SK-N-SH treated with all-trans-retinoic acid at 6 μM for 48 hours (cell line): Measurements from ENCODE around the gene MYO9B.

Experiments used
- ATAC-seq: fragments of 200-7000 bp; cut with Tn5 transposase; 3 replicates; pipeline ENCODE4 v1.9.1; 2020; ENCODE audit warnings: mild to moderate bottlenecking, moderate library complexity
- ARNTL ChIP-seq: fragments of 450-650 bp; formaldehyde crosslinking; IDR thresholded peaks from 2 replicates; pipeline ENCODE4 v1.5.0; 2020; ENCODE audit warnings: low read depth, mild to moderate bottlenecking, moderate library complexity, borderline replicate concordance
- BACH2 ChIP-seq: fragments of 250-450 bp; sonication (Bioruptor Pico); IDR thresholded peaks from 2 replicates; pipeline ENCODE4 v1.9.0; 2021; ENCODE audit warnings: mild to moderate bottlenecking, borderline replicate concordance
- CREB5 ChIP-seq: fragments of 250-450 bp; sonication (Bioruptor Pico); IDR thresholded peaks from 2 replicates; pipeline ENCODE4 v1.5.1; 2020; ENCODE audit warnings: low read depth, mild to moderate bottlenecking, moderate library complexity
- CSDC2 ChIP-seq: fragments of 250-450 bp; sonication (Bioruptor Pico); IDR thresholded peaks from 2 replicates; pipeline ENCODE4 v1.5.0; 2020; ENCODE audit warnings: mild to moderate bottlenecking, moderate library complexity
- GLIS3 ChIP-seq: fragments of 250-450 bp; sonication (Bioruptor Pico); IDR thresholded peaks from 2 replicates; pipeline ENCODE4 v1.5.0; 2020; ENCODE audit warnings: mild to moderate bottlenecking, moderate library complexity
- ISL1 ChIP-seq: fragments of 250-450 bp; sonication (Bioruptor Pico); IDR thresholded peaks from 2 replicates; pipeline ENCODE4 v2.1.2; 2022; ENCODE audit warnings: mild to moderate bottlenecking, moderate library complexity
- OSR1 ChIP-seq: fragments of 250-450 bp; sonication (Bioruptor Pico); IDR thresholded peaks from 2 replicates; pipeline ENCODE4 v1.8.0; 2022; ENCODE audit warnings: moderate library complexity, mild to moderate bottlenecking, inconsistent platforms
- PATZ1 ChIP-seq: fragments of 250-450 bp; sonication (Bioruptor Pico); IDR thresholded peaks from 2 replicates; pipeline ENCODE4 v1.8.0; 2020; ENCODE audit warnings: mild to moderate bottlenecking, moderate library complexity, borderline replicate concordance
- POU6F1 ChIP-seq: fragments of 250-450 bp; sonication (Bioruptor Pico); IDR thresholded peaks from 2 replicates; pipeline ENCODE4 v1.8.0; 2021; ENCODE audit warnings: low read depth, mild to moderate bottlenecking, moderate library complexity, borderline replicate concordance
- PPARA ChIP-seq: fragments of 250-450 bp; sonication (Bioruptor Pico); IDR thresholded peaks from 2 replicates; pipeline ENCODE4 v1.5.0; 2020; ENCODE audit warnings: mild to moderate bottlenecking, borderline replicate concordance
- RARB ChIP-seq: fragments of 250-450 bp; sonication (Bioruptor Pico); IDR thresholded peaks from 2 replicates; pipeline ENCODE4 v1.8.0; 2021; ENCODE audit warnings: mild to moderate bottlenecking, moderate library complexity
- SNAI2 ChIP-seq: fragments of 250-450 bp; sonication (Bioruptor Pico); IDR thresholded peaks from 2 replicates; pipeline ENCODE4 v1.5.0; 2020; ENCODE audit warnings: mild to moderate bottlenecking, moderate library complexity
- TCF4 ChIP-seq: fragments of 250-450 bp; sonication (Bioruptor Pico); IDR thresholded peaks from 2 replicates; pipeline ENCODE4 v1.8.0; 2021; ENCODE audit warnings: mild to moderate bottlenecking, moderate library complexity, borderline replicate concordance
- TOX ChIP-seq: fragments of 250-450 bp; sonication (Bioruptor Pico); IDR thresholded peaks from 2 replicates; pipeline ENCODE4 v1.8.0; 2021; ENCODE audit warnings: mild to moderate bottlenecking, moderate library complexity, borderline replicate concordance
- TSHZ2 ChIP-seq: fragments of 250-450 bp; sonication (Bioruptor Pico); IDR thresholded peaks from 2 replicates; pipeline ENCODE4 v1.5.0; 2020; ENCODE audit warnings: mild to moderate bottlenecking, moderate library complexity
- ZC3H10 ChIP-seq: fragments of 250-450 bp; sonication (Bioruptor Pico); IDR thresholded peaks from 2 replicates; pipeline ENCODE4 v1.5.1; 2021; ENCODE audit warnings: mild to moderate bottlenecking, moderate library complexity
- ZFP3 ChIP-seq: fragments of 250-450 bp; sonication (Bioruptor Pico); IDR thresholded peaks from 2 replicates; pipeline ENCODE4 v1.5.0; 2020; ENCODE audit warnings: mild to moderate bottlenecking, moderate library complexity
- ZFP30 ChIP-seq: fragments of 450-650 bp; formaldehyde crosslinking; IDR thresholded peaks from 2 replicates; pipeline ENCODE4 v1.5.0; 2022; ENCODE audit warnings: mild to moderate bottlenecking, moderate library complexity
- ZNF565 ChIP-seq: fragments of 450-650 bp; formaldehyde crosslinking; conservative IDR thresholded peaks from 2 replicates; pipeline ENCODE4 v1.5.0; 2020; ENCODE audit warnings: low read depth, mild to moderate bottlenecking, moderate library complexity
- ZNF70 ChIP-seq: fragments of 450-650 bp; formaldehyde crosslinking; IDR thresholded peaks from 2 replicates; pipeline ENCODE4 v1.5.0; 2020; ENCODE audit warnings: mild to moderate bottlenecking, moderate library complexity
- ZNF8 ChIP-seq: fragments of 450-650 bp; formaldehyde crosslinking; IDR thresholded peaks from 2 replicates; pipeline ENCODE4 v1.5.0; 2020; ENCODE audit warnings: mild to moderate bottlenecking, moderate library complexity

The MYO9B gene

GRCh38 chr19:17213334-17213733 lies 137.8 kb downstream of the MYO9B start (continued):
- no peak for TF ChIP-seq ARNTL (CRISPR knock-in tag)
- no peak for TF ChIP-seq CREB5 (CRISPR knock-in tag)
- TF ChIP-seq, all 23 proteins: peak for 0

- no peak for TF ChIP-seq RARB (CRISPR knock-in tag)
- no peak for TF ChIP-seq TSHZ2 (CRISPR knock-in tag)
- no peak for TF ChIP-seq ZNF70 (CRISPR knock-in tag)
- TF ChIP-seq ZFP3 (CRISPR knock-in tag), result no peak
- no peak for TF ChIP-seq ARNTL (CRISPR knock-in tag)
- TF ChIP-seq ZFP30 (CRISPR knock-in tag), result no peak
- no peak for TF ChIP-seq GLIS3 (CRISPR knock-in tag)
- TF ChIP-seq ZC3H10 (CRISPR knock-in tag), result no peak
- TF ChIP-seq TOX (CRISPR knock-in tag), result no peak
- no peak for TF ChIP-seq ISL1
- no peak for TF ChIP-seq CREB5 (CRISPR knock-in tag)
- TF ChIP-seq BACH2 (CRISPR knock-in tag), result no peak
- TF ChIP-seq ZNF8 (CRISPR knock-in tag), result no peak
- no peak for TF ChIP-seq CSDC2 (CRISPR knock-in tag)
- no peak for TF ChIP-seq ZNF565 (CRISPR knock-in tag)
- TF ChIP-seq POU6F1, result no peak
- no peak for TF ChIP-seq OSR1 (CRISPR knock-in tag)
- no peak for ATAC-seq
Observed at GRCh38 chr19:17214508-17215126, 139.0 kb downstream of the MYO9B start.

GRCh38 chr19:17215127-17215971 lies 139.8 kb downstream of the MYO9B start, which contains the start of gene USE1:
Gene USE1 (plus strand): TSS chr19:17215357. CDS start chr19:17215406, 49 bp downstream.
- peak; percentile 94 for ATAC-seq
- TF ChIP-seq GLIS3 (CRISPR knock-in tag), result no peak
- TF ChIP-seq BACH2 (CRISPR knock-in tag), result no peak
- TF ChIP-seq RARB (CRISPR knock-in tag), result peak; percentile 26; the same call in 1 of the 2 replicates
- peak; percentile 23; the same call in 1 of the 2 replicates for TF ChIP-seq TSHZ2 (CRISPR knock-in tag)
- no peak for TF ChIP-seq SNAI2 (CRISPR knock-in tag)
- TF ChIP-seq ARNTL (CRISPR knock-in tag), result no peak
- TF ChIP-seq PPARA (CRISPR knock-in tag), result 0 out of 2 replicates have a peak, but pooled peaks have one; percentile 29
- 0 out of 2 replicates have a peak, but pooled peaks have one; percentile 26 for TF ChIP-seq ZNF565 (CRISPR knock-in tag)
- TF ChIP-seq ZNF70 (CRISPR knock-in tag), result peak; percentile 26; the same call in 1 of the 2 replicates
- TF ChIP-seq ZC3H10 (CRISPR knock-in tag), result 0 out of 2 replicates have a peak, but pooled peaks have one; percentile 7
- TF ChIP-seq PATZ1 (CRISPR knock-in tag), result 0 out of 2 replicates have a peak, but pooled peaks have one; percentile 47
- TF ChIP-seq ZFP3 (CRISPR knock-in tag), result 0 out of 2 replicates have a peak, but pooled peaks have one; percentile 12
- no peak for TF ChIP-seq ISL1
- no peak for TF ChIP-seq TCF4 (CRISPR knock-in tag)
